SU-DHL-6 (cell line): ENCODE results near the gene MBOAT1.

Experiments used
- H2AFZ ChIP-seq: fragments of 200-600 bp; sonication (generic); 2 replicates; pipeline ENCODE4 v1.6.1; 2014; ENCODE audit warnings: low read depth, mild to moderate bottlenecking, moderate library complexity, mixed read lengths, antibody characterized with exemption, low read length; ENCODE audit not compliant: severe bottlenecking
- H3F3A ChIP-seq: fragments of 200-600 bp; shearing (Covaris generic); 2 replicates; pipeline ENCODE4 v1.6.0; 2016; ENCODE audit warnings: antibody characterized with exemption, mild to moderate bottlenecking; ENCODE audit not compliant: insufficient read depth
- H3K27ac ChIP-seq: fragments of 200-600 bp; sonication (generic); 2 replicates; pipeline ENCODE4 v1.5.1; 2016; ENCODE audit warnings: low read depth, mild to moderate bottlenecking, low read length, moderate library complexity, mixed read lengths
- H3K27me3 ChIP-seq: fragments of 200-600 bp; sonication (generic), shearing (Covaris generic); 2 replicates; pipeline ENCODE4 v1.6.0; 2014; ENCODE audit warnings: mild to moderate bottlenecking, low read length
- H3K36me3 ChIP-seq: fragments of 200-600 bp; sonication (generic); 2 replicates; pipeline ENCODE4 v1.6.1; 2014; ENCODE audit warnings: mild to moderate bottlenecking, low read length, mixed read lengths
- H3K4me2 ChIP-seq: fragments of 300-600, 200-600 bp; shearing (Covaris generic), sonication (generic); 2 replicates; pipeline ENCODE4 v1.6.0; 2014; ENCODE audit warnings: low read length, low read depth, mild to moderate bottlenecking; ENCODE audit not compliant: poor library complexity, severe bottlenecking
- H3K4me3 ChIP-seq: fragments of 200-600 bp; sonication (generic); 2 replicates; pipeline ENCODE4 v1.5.1; 2014; ENCODE audit warnings: antibody characterized with exemption, low read length, mild to moderate bottlenecking, mixed read lengths; ENCODE audit not compliant: insufficient read depth, poor library complexity, severe bottlenecking
- H3K79me2 ChIP-seq: fragments of 200-600 bp; sonication (generic); 2 replicates; pipeline ENCODE4 v1.6.1; 2014; ENCODE audit warnings: mild to moderate bottlenecking, low read length, moderate library complexity; ENCODE audit not compliant: insufficient read depth
- H3K9ac ChIP-seq: fragments of 200-600 bp; sonication (generic); 2 replicates; pipeline ENCODE4 v1.7.0; 2014; ENCODE audit warnings: mild to moderate bottlenecking, low read length
- H3K9me2 ChIP-seq: fragments of 200-600 bp; sonication (generic); replicated peaks from 2 replicates; pipeline ENCODE4 v1.6.1; 2014; ENCODE audit warnings: low read length; ENCODE audit not compliant: insufficient read depth
- H3K9me3 ChIP-seq: fragments of 200-600 bp; sonication (generic); 2 replicates; pipeline ENCODE4 v1.6.1; 2014; ENCODE audit warnings: low read length, mixed read lengths; ENCODE audit not compliant: insufficient read depth
- H4K20me1 ChIP-seq: fragments of 200-600 bp; sonication (generic); 2 replicates; pipeline ENCODE4 v1.6.1; 2014; ENCODE audit warnings: low read depth, mild to moderate bottlenecking, antibody characterized with exemption, low read length, moderate library complexity, mixed read lengths
- EZH2phosphoT487 ChIP-seq: fragments of 200-600 bp; sonication (generic), shearing (Covaris generic); conservative IDR thresholded peaks from 2 replicates; pipeline ENCODE4 v1.6.1; 2018; ENCODE audit warnings: mild to moderate bottlenecking, antibody characterized with exemption, low read length, moderate library complexity, mixed read lengths
- TF ChIP-seq, protein P1 (sequence below): fragments of 200-600 bp; sonication (generic); IDR thresholded peaks from one replicate; pipeline ENCODE4 v1.5.1; 2017; ENCODE audit warnings: antibody characterized with exemption, mild to moderate bottlenecking, low read length, moderate library complexity; ENCODE audit not compliant: insufficient read depth, poor library complexity, severe bottlenecking

Gene MBOAT1

DNA sequence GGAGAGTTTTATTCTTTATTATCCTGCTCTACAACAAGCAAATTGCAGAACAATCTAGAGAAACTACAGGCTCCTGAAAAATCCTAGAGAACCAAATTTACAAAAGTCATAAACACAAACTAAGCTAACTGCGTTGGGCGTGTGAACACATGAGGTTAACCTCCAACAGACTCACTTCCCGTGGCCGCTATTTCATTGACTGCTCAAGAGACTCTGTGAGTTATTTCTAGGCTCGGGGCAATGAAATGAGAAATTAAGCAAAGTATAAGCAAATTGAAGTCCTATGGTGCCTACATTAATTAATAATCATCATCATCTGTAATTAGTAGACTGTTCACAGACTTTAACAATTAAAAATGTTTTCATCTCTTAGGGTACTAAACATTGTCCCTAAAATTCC is 100.0 kb downstream of the MBOAT1 start:
- Histone ChIP-seq H4K20me1 (no peaks in the 10 kb centered on the region), H3K36me3 (no peaks in the 10 kb centered on the region), H2AFZ (no peak overlapping the region)

GRCh38 chr6:20110478-20110877 is 101.8 kb downstream of the MBOAT1 start:
- no peak overlapping the region for H3K4me3 ChIP-seq
- H3K79me2 ChIP-seq: no peaks in the 10 kb centered on the region
- H3F3A ChIP-seq: no peaks in the 10 kb centered on the region
- no peak overlapping the region for H3K9ac ChIP-seq
- no peaks in the 10 kb centered on the region for H3K9me3 ChIP-seq
- no peak overlapping the region for H2AFZ ChIP-seq
- no peaks in the 10 kb centered on the region for H3K9me2 ChIP-seq
- no peaks in the 10 kb centered on the region for H3K36me3 ChIP-seq
- no peaks in the 10 kb centered on the region for H4K20me1 ChIP-seq
- TF ChIP-seq EZH2phosphoT487: no peak
- H3K4me2 ChIP-seq: no peak overlapping the region
- H3K27ac ChIP-seq: no peak overlapping the region
- H3K27me3 ChIP-seq: no peaks in the 10 kb centered on the region

More for the DNA sequence above, 100.0 kb downstream of the MBOAT1 start:
- Histone ChIP-seq H3K27ac (no peak overlapping the region), H3K79me2 (no peaks in the 10 kb centered on the region), H3K4me2 (no peak overlapping the region), H3F3A (no peaks in the 10 kb centered on the region), H3K9me2 (no peaks in the 10 kb centered on the region), H3K9ac (no peak overlapping the region), H3K4me3 (no peak overlapping the region), H3K27me3 (no peaks in the 10 kb centered on the region), H3K9me3 (no peaks in the 10 kb centered on the region)
- TF ChIP-seq, protein P1, sequence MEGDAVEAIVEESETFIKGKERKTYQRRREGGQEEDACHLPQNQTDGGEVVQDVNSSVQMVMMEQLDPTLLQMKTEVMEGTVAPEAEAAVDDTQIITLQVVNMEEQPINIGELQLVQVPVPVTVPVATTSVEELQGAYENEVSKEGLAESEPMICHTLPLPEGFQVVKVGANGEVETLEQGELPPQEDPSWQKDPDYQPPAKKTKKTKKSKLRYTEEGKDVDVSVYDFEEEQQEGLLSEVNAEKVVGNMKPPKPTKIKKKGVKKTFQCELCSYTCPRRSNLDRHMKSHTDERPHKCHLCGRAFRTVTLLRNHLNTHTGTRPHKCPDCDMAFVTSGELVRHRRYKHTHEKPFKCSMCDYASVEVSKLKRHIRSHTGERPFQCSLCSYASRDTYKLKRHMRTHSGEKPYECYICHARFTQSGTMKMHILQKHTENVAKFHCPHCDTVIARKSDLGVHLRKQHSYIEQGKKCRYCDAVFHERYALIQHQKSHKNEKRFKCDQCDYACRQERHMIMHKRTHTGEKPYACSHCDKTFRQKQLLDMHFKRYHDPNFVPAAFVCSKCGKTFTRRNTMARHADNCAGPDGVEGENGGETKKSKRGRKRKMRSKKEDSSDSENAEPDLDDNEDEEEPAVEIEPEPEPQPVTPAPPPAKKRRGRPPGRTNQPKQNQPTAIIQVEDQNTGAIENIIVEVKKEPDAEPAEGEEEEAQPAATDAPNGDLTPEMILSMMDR: no peak
- no peak for TF ChIP-seq EZH2phosphoT487

DNA sequence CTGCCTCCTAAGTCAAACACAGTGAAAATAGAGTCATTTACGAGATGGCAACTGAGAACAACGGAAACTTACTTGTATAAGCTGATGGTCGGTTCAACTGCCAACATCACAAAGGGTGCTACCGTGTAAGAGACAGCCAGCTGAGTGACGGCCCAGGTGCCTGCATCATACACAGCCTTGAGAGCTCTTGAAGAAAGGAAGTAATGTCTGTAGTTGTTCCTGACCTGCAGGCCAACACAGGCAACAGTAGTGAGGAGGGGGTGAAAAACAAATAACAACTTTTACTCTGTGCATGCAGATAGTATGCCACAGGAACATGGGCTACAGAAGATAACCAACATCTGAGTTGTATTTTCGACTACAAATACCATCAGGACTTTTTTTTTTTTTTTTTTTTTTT is 102.7 kb downstream of the MBOAT1 start:
- TF ChIP-seq, protein P1: no peak
- no peak for TF ChIP-seq EZH2phosphoT487
- no peak overlapping the region for H3K27ac ChIP-seq
- no peak overlapping the region for H3K4me3 ChIP-seq
- no peaks in the 10 kb centered on the region for H3K36me3 ChIP-seq
- no peak overlapping the region for H3K9ac ChIP-seq
- H3K9me2 ChIP-seq: no peaks in the 10 kb centered on the region
- no peaks in the 10 kb centered on the region for H4K20me1 ChIP-seq
- no peak overlapping the region for H2AFZ ChIP-seq
- no peaks in the 10 kb centered on the region for H3F3A ChIP-seq
- H3K79me2 ChIP-seq: no peaks in the 10 kb centered on the region
- no peaks in the 10 kb centered on the region for H3K27me3 ChIP-seq
- no peak overlapping the region for H3K4me2 ChIP-seq
- no peaks in the 10 kb centered on the region for H3K9me3 ChIP-seq

DNA sequence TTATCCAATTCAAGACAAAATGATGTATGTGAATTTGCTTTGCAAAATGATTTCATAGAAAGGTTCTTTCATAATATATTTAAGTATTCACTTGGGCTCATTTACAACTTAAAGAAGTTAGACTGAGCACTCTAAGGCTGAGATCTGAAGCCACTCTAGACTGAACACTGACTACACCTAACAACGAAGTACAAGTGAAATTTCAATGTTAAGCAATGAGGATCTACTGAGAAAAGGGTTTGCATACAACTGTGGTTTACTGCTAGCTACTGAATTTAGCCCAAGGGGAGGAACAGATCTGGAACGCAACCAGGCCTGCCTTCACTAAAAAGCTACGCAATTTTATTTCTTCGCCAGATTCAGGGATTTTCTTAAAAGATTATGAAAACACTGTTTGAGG is 106.4 kb downstream of the MBOAT1 start:
- Histone ChIP-seq H3K27ac (no peak overlapping the region), H3K36me3 (no peaks in the 10 kb centered on the region), H3K27me3 (no peaks in the 10 kb centered on the region), H3K4me3 (no peak overlapping the region), H3K9me2 (no peaks in the 10 kb centered on the region), H3F3A (no peaks in the 10 kb centered on the region), H3K79me2 (no peaks in the 10 kb centered on the region), H2AFZ (no peak overlapping the region), H4K20me1 (no peaks in the 10 kb centered on the region), H3K9ac (no peak overlapping the region), H3K9me3 (no peaks in the 10 kb centered on the region), H3K4me2 (no peak overlapping the region)
- TF ChIP-seq EZH2phosphoT487: no peak
- TF ChIP-seq, protein P1: no peak
